Measurements from ENCODE around the gene HIVEP3.

Gene HIVEP3

GRCh38 chr1:41726899-41727748 lies 191.6 kb downstream of the HIVEP3 start:
- H3K36me3 ChIP-seq (ENCODE audit: control insufficient read depth in 2 of 2, insufficient read depth in 1 of 2, low read length in 2 of 2) = no peaks in the 10 kb centered on the region

More at GRCh38 chr1:41726899-41727748, 191.6 kb downstream of the HIVEP3 start:
- no peaks in the 10 kb centered on the region for H3K4me1 ChIP-seq (ENCODE audit: control insufficient read depth, insufficient read depth, low read length)
- H3K27ac ChIP-seq (ENCODE audit: extremely low read depth, low read depth, low read length) = no peak overlapping the region
- H3K4me3 ChIP-seq (ENCODE audit: low read depth, low read length) = no peak overlapping the region
- H3K9me3 ChIP-seq (ENCODE audit: control insufficient read depth, insufficient read depth, low read depth, low read length) = no peaks in the 10 kb centered on the region
- TF ChIP-seq ZBTB11 (tag by site-specific recombination; conservative IDR thresholded peaks at IDR 0.05; ENCODE audit: low read depth) (no peak), ZBTB21 (tag by site-specific recombination; IDR thresholded peaks at IDR 0.05) (no peak), ZNF580 (tag by site-specific recombination; IDR thresholded peaks at IDR 0.05) (no peak), BCL6B (tag by site-specific recombination; IDR thresholded peaks at IDR 0.05) (no peak), ZNF747 (tag by site-specific recombination; IDR thresholded peaks at IDR 0.05) (no peak), ZNF37A (tag by site-specific recombination; IDR thresholded peaks at IDR 0.05) (no peak), ZBTB6 (tag by site-specific recombination; IDR thresholded peaks at IDR 0.05) (no peak), ZNF596 (tag by site-specific recombination; IDR thresholded peaks at IDR 0.05) (no peak), ZNF274 (IDR thresholded peaks at IDR 0.05; ENCODE audit: low read length) (no peak), ZNF274 (tag by site-specific recombination; IDR thresholded peaks at IDR 0.05; ENCODE audit: borderline replicate concordance) (no peak), PRDM6 (tag by site-specific recombination; IDR thresholded peaks at IDR 0.05) (no peak), ZNF521 (tag by site-specific recombination; IDR thresholded peaks at IDR 0.05) (no peak), KLF9 (tag by site-specific recombination; IDR thresholded peaks at IDR 0.05; ENCODE audit: low read depth) (no peak), ZNF776 (tag by site-specific recombination; IDR thresholded peaks at IDR 0.05; ENCODE audit: borderline replicate concordance) (no peak), ZNF792 (tag by site-specific recombination; IDR thresholded peaks at IDR 0.05) (no peak), ELK4 (IDR thresholded peaks at IDR 0.05; ENCODE audit: borderline replicate concordance, low read depth, low read length) (no peak), ZNF843 (tag by site-specific recombination; IDR thresholded peaks at IDR 0.05) (no peak)
- POLR2A ChIA-PET = no interaction called here
- CTCF ChIA-PET = interaction anchor here (0.6 kb wide), 2 partner anchors 304 to 424 kb away, joined by 3 read pairs; no protein-coding TSS in a partner anchor

All from HEK293 (cell line).